Ammon's horn (tissue), 1 donor: ENCODE data around the gene MREG.
"Not testable (repeated sequence)": the region's sequence is repeated elsewhere in the genome, so short reads cannot be mapped to it uniquely, and the experiment has no call there.

Source experiments
- DNase-seq: peaks from one replicate; pipeline ENCODE4 v3.0.0-alpha.2; 2016; ENCODE audit warnings: low spot score

The MREG gene

DNA sequence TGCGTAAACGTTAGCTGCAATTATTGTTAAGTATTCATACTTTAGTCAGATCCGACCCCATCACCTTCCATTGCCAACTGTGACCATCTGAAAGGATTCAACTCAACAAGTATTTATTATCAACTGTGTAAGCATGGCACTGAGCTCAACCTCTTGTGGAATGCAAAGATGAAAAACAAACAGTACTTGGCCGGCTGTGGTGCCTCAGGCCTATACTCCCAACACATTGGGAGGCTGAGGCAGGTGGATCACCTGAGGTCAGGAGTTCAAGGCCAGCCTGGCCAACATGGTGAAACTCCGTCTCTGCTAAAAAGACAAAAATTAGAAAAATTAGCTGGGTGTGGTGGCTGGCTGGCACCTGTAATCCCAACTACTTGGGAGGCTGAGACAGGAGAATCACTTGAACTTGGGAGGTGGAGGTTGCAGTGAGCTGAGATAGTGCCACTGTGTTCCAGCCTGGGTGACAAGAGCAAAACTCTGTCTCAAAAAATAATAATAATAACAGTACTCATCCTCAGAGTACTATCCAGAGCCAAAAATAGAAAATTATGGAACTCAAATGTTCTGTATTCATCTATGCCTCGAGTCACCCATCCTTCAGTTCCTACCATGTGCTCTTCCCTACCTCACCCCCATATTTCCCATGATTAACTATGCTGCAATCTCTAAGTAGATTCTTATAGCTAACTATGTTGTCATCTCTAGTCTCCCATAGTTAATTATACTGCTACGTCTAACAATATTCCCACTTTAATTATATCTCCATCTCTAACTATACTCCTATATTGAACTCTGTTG lies 8.6 kb upstream of the MREG start:
- DNase-seq, result no peak

- DNase-seq, result no peak
These were observed 5.4 kb upstream of the MREG start for GRCh38 chr2:216018709-216019108.

- no peak for DNase-seq
These were observed 4.0 kb upstream of the MREG start for GRCh38 chr2:216017365-216017764.

GRCh38 chr2:216016581-216016980 lies 3.2 kb upstream of the MREG start:
- DNase-seq, result no peak

DNA sequence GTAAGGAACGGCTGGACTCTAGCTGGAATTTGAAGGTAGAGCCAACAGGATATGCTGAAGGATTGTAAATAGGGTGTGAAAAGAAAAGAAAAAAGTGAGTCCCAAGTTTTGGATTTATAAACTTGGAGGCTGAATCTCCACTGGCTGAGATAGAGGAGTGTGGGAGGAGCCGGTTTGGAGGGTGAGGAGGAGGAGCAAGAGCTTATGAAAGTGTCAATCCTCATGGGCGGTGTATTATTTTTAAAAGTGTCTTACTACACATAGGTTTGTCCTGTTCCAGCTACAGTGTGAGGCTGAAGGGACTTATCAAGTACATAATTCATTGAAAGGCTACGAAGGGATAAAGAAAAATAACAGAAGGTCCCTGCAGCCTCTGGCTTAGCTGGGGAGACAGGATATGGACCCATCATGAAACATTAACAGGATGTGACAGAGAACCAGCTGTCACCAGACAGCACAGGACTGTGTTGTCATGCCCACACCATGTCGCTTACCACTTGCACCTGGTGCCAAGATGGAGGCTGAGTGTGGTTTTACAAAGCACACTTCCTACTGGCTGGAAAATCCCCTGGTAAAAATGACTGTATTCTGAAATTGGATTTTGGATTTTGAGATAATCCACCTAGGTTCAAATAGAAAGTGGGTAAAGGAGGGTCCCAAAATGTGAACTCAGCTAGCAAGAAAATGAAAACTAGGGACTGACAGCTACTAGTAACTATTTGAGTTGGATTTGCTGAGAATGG lies 2.5 kb upstream of the MREG start:
- DNase-seq, result no peak

GRCh38 chr2:216014986-216015385 lies 1.6 kb upstream of the MREG start:
- DNase-seq, result no peak

DNA sequence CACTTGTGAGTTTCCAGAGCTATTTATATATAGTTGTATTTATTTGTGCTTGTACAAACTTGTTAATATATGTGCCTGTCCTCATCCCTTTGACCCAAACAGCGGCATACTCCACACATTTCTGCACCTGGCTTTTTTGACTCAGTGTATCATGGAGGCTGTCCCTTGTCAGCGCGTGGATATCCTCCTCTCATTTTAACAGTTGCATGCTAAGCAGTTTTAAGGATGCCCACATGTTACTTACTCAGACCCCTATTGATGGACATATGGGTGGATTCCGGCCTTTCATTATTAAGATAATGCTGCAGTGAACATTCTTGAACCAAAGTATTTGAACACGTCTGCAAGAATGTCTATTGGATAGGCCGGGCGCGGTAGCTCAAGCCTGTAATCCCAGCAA lies 655 bp upstream of the MREG start:
- no peak for DNase-seq

DNA sequence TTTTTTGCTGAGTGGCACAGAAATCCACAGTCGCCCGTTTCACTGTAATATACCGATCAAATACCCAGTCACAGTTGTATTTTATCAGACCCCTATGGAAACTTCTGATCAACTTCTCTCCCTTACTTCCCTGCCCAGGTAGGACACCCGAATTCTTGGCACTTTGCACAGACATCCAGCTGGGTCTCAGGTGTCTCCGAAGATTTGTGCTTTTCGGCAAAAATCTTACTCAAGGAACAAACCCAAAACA lies 596 bp downstream of the MREG start:
- DNase-seq, result no peak

GRCh38 chr2:216012133-216012829 lies 1.1 kb downstream of the MREG start:
- DNase-seq, result no peak

DNA sequence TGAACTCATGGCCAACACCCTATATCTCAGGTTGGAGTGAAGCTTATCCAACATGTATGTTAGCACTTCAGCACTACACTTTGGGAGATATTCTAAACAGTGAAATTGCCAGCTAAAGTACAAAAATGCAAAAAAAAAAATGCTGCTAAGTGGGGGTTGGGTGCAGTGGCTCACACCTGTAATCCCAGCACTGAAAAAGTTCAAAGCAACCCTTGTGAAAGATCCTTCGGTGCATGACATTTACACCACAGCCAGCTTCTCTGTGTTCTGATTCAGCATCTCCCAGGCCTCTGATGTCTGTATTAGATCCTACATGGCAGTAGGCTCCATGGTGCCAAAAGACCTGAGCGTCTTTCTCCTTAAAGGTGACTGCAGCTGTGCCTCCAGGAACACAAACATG lies 4.1 kb downstream of the MREG start:
- not testable (repeated sequence) for DNase-seq

GRCh38 chr2:216008387-216008786 lies 5.0 kb downstream of the MREG start:
- DNase-seq, result no peak

- no peak for DNase-seq
These were observed 7.1 kb downstream of the MREG start for GRCh38 chr2:216006164-216006663.

- no peak for DNase-seq
These were observed 8.6 kb downstream of the MREG start for GRCh38 chr2:216004697-216005283.

DNA sequence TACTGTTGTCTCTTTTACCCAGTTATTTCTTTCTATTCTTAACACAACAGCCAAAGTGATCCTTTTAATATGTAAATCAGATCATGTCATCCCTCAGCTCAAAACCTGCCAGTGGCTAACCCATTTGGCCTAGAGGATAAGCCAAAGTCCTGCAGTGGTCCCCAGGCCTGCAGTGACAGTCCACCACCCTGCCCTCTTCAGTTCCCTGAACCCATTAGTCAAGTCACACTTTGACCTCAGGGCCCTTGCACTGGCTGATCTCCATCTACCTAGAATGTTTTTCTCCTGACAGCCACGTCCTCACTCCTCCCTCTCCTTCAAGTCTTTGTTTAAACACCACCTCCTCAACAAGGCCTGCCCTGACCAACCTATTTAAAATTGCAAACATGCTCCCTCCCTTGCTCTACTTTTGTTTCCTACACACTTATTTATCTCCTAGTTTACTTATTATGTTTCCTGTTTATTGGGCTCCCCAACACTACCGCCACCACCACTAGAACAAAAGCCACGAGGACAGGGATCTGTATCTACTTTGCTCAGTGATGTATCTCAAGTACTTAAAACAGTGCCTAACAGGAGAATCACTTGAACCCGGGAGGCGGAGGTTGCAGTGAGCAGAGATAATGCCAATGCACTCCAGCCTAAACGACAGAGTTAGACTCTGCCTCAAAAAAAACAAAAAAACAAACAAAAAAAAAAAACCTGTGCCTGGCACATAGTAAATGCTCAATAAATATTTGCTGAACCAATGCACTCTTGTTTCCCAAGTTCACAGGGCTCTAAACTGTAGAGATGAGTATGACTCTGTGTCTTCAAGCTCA lies 9.3 kb downstream of the MREG start:
- DNase-seq, result no peak

DNA sequence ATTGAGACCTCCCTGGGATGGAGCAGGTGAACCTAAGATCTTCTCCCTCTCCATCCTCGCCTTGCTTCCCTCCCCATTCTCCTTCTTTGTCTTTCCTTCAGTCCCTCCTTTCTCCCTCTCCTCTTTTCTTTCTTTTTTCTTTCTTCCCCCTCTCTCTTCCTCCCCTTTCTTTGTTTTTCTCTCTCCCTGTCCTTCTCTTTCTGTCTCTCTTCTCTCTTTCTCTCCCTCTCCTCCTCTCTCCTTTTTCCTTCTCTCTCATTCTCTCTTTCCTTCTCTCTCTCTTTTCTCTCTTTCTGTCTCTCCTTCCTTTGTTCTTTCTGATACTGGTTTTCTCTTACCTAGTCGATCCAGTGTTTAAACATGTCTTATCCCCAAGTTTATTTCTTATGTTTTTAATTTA lies 10.7 kb downstream of the MREG start:
- no peak for DNase-seq

DNA sequence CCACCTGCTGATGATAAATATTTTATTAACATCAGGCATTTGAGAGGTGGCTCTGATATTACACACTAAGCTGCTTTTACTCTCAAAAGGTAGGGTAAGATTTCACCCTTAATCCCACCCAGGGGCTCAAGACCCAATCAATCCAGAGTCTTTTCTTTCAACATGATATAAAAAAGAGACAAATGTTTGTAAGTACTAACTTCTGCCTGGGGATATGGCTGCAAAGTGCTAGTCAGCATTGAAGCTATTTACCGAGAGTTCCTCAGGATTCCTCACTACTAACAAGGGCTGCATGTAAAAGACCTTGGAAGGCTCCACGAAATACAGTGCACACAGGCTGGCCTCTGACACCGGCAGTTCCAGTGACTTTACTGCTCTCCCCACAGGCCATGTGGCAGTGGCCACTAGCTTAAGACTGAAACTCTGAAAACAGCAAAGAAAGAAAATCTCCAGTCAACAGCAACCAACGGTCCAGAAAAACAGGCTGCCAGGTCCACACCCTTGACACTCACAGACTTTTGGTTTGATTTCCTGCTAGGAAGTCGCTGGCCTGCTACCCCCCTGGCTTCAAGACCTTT lies 11.2 kb downstream of the MREG start:
- DNase-seq, result no peak

DNA sequence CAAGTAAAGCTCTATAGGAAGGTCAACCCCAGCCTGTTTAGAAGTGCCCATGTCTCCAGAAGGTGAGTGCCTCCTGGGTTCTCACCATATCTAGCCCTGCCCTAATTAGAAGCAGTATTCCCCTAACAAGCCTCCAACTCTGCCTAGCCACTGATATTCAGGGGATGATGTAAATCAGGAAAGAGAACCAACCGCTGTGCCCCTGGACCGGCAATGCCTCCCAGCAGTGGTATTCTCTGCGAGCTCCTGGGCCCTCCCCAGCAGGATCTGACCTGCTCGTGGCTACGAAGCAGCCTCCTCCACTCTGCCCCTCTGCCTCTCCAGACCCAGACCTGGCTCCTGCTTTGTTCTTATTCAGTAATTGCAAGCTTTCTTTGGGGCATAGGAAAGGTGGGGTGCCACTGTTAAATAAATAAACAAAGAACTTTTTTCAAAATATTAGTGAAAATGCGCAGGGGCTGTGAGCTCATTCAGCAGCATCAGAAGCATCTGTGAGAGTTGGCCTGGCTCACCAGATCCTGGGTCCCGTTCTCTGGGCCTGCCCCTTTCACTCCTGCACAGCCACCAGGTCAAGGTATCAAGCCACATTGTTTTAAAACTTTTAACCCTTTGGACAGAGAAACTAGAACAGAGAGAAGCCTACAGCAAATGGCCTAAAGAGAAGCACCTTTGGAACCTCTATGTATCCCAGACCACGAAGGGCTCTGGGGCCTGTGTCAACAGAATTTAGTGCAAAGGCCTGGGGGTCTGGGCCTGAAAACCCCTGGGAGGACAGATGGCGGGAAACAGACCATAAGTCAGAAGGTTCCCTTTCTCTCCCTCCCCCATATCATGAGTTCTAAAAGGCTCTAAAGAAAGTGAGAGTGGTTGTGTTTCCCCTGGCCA lies 11.9 kb downstream of the MREG start:
- DNase-seq, result no peak

- peak; percentile 51 for DNase-seq
These were observed 14.7 kb downstream of the MREG start for GRCh38 chr2:215998636-215999035.

- DNase-seq, result no peak
These were observed 16.1 kb downstream of the MREG start for GRCh38 chr2:215997219-215997618.

DNA sequence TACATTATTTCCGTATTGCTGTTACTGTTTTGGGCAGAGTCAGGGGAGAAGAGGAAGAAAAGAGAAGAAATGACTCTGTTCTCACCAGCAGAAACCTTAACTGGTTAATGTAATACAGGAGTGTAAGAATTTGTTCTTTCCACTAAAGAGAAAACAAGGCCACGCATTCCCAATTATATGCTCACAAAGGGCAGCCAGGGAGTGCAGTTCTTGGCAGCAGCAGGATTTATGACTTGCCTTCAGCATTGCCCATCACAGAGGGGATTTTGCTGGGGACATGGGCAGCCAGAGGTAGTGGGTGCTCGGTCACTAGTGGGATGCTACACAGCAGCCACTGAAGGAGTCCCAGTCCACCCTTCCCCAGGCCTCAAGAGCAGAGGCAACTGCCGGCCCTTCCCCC lies 18.4 kb downstream of the MREG start:
- no peak for DNase-seq
